WTC11 (cell line): ENCODE data around the gene BAIAP2L2. TPM values are rescaled to one million over a fixed set of nuclear protein-coding genes. Genes with fewer than 3 reads are reported as not detected.

ENCODE experiments used
- ATAC-seq: fragments of 200-7000 bp; cut with Tn5 transposase; 2 replicates; pipeline ENCODE4 v1.10.0; 2021; ENCODE audit warnings: mild to moderate bottlenecking, moderate library complexity
- CTCF ChIA-PET: fragments of 300-600 bp; sonication (Branson Sonifier 250); formaldehyde crosslinking; loops from one replicate; lab custom pipeline; 2021; ENCODE audit warnings: antibody characterized with exemption; lab: Charles Lee
- POLR2A ChIA-PET: fragments of 350-600 bp; sonication (Branson Sonifier 250); formaldehyde crosslinking; loops from one replicate; lab custom pipeline; 2021; ENCODE audit warnings: antibody characterized with exemption; lab: Charles Lee
- DNase-seq: peaks from one replicate; pipeline ENCODE4 v3.0.0; 2021; ENCODE audit warnings: low spot score
- H3K27ac Mint-ChIP-seq: 2 replicates; pipeline ENCODE4 v1.8.0; 2021; ENCODE audit warnings: mixed read lengths
- H3K27me3 Mint-ChIP-seq: 2 replicates; pipeline ENCODE4 v1.8.0; 2021; ENCODE audit warnings: low read depth, mild to moderate bottlenecking, moderate library complexity, mixed read lengths
- H3K36me3 Mint-ChIP-seq: 2 replicates; pipeline ENCODE4 v1.8.0; 2021; ENCODE audit warnings: mixed read lengths
- H3K4me1 Mint-ChIP-seq: 2 replicates; pipeline ENCODE4 v1.8.0; 2022; ENCODE audit warnings: mixed read lengths
- H3K4me3 Mint-ChIP-seq: 2 replicates; pipeline ENCODE4 v1.8.0; 2021; ENCODE audit warnings: mild to moderate bottlenecking, moderate library complexity, mixed read lengths
- H3K9me3 Mint-ChIP-seq: 2 replicates; pipeline ENCODE4 v1.8.0; 2021; ENCODE audit warnings: mixed read lengths
- CREB1 ChIP-seq: sonication (generic); formaldehyde crosslinking; IDR thresholded peaks from 2 replicates; pipeline ENCODE4 v1.8.0; 2023; ENCODE audit warnings: mild to moderate bottlenecking, missing genetic modification reagents
- CTCF ChIP-seq: fragments of 200-600 bp; IDR thresholded peaks from 2 replicates; pipeline ENCODE4 v1.8.0; 2022; ENCODE audit warnings: antibody characterized with exemption
- ETV6 ChIP-seq: sonication (generic); formaldehyde crosslinking; IDR thresholded peaks from 2 replicates; pipeline ENCODE4 v1.8.1; 2022; ENCODE audit warnings: mild to moderate bottlenecking, missing genetic modification reagents
- KAT7 ChIP-seq: sonication (generic); formaldehyde crosslinking; IDR thresholded peaks from 2 replicates; pipeline ENCODE4 v1.8.1; 2023; ENCODE audit warnings: missing genetic modification reagents, mild to moderate bottlenecking, borderline replicate concordance
- NFYB ChIP-seq: sonication (generic); formaldehyde crosslinking; conservative IDR thresholded peaks from 2 replicates; pipeline ENCODE4 v1.8.0; 2022; ENCODE audit warnings: low read depth, missing genetic modification reagents
- PRDM15 ChIP-seq: sonication (generic); formaldehyde crosslinking; IDR thresholded peaks from 2 replicates; pipeline ENCODE4 v1.8.0; 2022; ENCODE audit warnings: missing genetic modification reagents
- SMAD3 ChIP-seq: sonication (generic); formaldehyde crosslinking; IDR thresholded peaks from 2 replicates; pipeline ENCODE4 v1.8.0; 2022; ENCODE audit warnings: missing genetic modification reagents, mild to moderate bottlenecking, borderline replicate concordance
- SMAD4 ChIP-seq: sonication (generic); formaldehyde crosslinking; IDR thresholded peaks from 2 replicates; pipeline ENCODE4 v1.8.0; 2022; ENCODE audit warnings: mild to moderate bottlenecking, missing genetic modification reagents
- TEAD4 ChIP-seq: sonication (generic); formaldehyde crosslinking; IDR thresholded peaks from 2 replicates; pipeline ENCODE4 v1.8.0; 2022; ENCODE audit warnings: mild to moderate bottlenecking, missing genetic modification reagents
- USF2 ChIP-seq: sonication (generic); formaldehyde crosslinking; IDR thresholded peaks from 2 replicates; pipeline ENCODE4 v1.8.1; 2023; ENCODE audit warnings: mild to moderate bottlenecking, missing genetic modification reagents, moderate library complexity
- ZNF232 ChIP-seq: sonication (generic); formaldehyde crosslinking; IDR thresholded peaks from 2 replicates; pipeline ENCODE4 v1.8.0; 2022; ENCODE audit warnings: mild to moderate bottlenecking, missing genetic modification reagents
- ZNF317 ChIP-seq: sonication (generic); formaldehyde crosslinking; IDR thresholded peaks from 2 replicates; pipeline ENCODE4 v1.8.1; 2023; ENCODE audit warnings: low read depth, mild to moderate bottlenecking, moderate library complexity, missing genetic modification reagents, borderline replicate concordance
- total RNA-seq: library from RNA; stranded (reverse); gene quantifications from 3 replicates; pipeline ENCODE4 v1.2.3, GENCODE V29; 2021
- TF ChIP-seq, protein P1 (sequence below): sonication (generic); formaldehyde crosslinking; IDR thresholded peaks from 2 replicates; pipeline ENCODE4 v1.8.1; 2022; ENCODE audit warnings: missing genetic modification reagents, borderline replicate concordance
- TF ChIP-seq, protein P2 (sequence below): sonication (generic); formaldehyde crosslinking; IDR thresholded peaks from 2 replicates; pipeline ENCODE4 v1.8.0; 2023; ENCODE audit warnings: missing genetic modification reagents
- TF ChIP-seq, protein P3 (sequence below): sonication (generic); formaldehyde crosslinking; IDR thresholded peaks from 2 replicates; pipeline ENCODE4 v1.8.0; 2022; ENCODE audit warnings: mild to moderate bottlenecking, missing genetic modification reagents
- TF ChIP-seq, protein P4 (sequence below): fragments of 250-450 bp; sonication (Bioruptor Pico); IDR thresholded peaks from 2 replicates; pipeline ENCODE4 v1.9.0; 2021; ENCODE audit warnings: mild to moderate bottlenecking, borderline replicate concordance

The BAIAP2L2 gene
- total RNA-seq, 1 experiment from 2014 or later = 3.0 TPM

GRCh38 chr22:38068641-38069371 lies 41.7 kb downstream of the BAIAP2L2 start:
- no peaks in the 10 kb centered on the region for H3K27me3 Mint-ChIP-seq
- TF ChIP-seq, protein P1, sequence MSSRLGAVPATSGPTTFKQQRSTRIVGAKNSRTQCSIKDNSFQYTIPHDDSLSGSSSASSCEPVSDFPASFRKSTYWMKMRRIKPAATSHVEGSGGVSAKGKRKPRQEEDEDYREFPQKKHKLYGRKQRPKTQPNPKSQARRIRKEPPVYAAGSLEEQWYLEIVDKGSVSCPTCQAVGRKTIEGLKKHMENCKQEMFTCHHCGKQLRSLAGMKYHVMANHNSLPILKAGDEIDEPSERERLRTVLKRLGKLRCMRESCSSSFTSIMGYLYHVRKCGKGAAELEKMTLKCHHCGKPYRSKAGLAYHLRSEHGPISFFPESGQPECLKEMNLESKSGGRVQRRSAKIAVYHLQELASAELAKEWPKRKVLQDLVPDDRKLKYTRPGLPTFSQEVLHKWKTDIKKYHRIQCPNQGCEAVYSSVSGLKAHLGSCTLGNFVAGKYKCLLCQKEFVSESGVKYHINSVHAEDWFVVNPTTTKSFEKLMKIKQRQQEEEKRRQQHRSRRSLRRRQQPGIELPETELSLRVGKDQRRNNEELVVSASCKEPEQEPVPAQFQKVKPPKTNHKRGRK = no peak
- TF ChIP-seq ETV6 (CRISPR knock-in tag) (no peak), USF2 (CRISPR knock-in tag) (no peak), CREB1 (no peak), TEAD4 (no peak), CTCF (no peak), SMAD4 (CRISPR knock-in tag) (no peak), SMAD3 (no peak), NFYB (no peak), ZNF317 (CRISPR knock-in tag) (no peak), PRDM15 (CRISPR knock-in tag) (no peak), KAT7 (CRISPR knock-in tag) (no peak), ZNF232 (no peak)
- TF ChIP-seq, protein P2, sequence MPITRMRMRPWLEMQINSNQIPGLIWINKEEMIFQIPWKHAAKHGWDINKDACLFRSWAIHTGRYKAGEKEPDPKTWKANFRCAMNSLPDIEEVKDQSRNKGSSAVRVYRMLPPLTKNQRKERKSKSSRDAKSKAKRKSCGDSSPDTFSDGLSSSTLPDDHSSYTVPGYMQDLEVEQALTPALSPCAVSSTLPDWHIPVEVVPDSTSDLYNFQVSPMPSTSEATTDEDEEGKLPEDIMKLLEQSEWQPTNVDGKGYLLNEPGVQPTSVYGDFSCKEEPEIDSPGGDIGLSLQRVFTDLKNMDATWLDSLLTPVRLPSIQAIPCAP (CRISPR knock-in tag) = no peak
- TF ChIP-seq, protein P3, sequence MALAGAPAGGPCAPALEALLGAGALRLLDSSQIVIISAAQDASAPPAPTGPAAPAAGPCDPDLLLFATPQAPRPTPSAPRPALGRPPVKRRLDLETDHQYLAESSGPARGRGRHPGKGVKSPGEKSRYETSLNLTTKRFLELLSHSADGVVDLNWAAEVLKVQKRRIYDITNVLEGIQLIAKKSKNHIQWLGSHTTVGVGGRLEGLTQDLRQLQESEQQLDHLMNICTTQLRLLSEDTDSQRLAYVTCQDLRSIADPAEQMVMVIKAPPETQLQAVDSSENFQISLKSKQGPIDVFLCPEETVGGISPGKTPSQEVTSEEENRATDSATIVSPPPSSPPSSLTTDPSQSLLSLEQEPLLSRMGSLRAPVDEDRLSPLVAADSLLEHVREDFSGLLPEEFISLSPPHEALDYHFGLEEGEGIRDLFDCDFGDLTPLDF (CRISPR knock-in tag) = no peak
- TF ChIP-seq, protein P4, sequence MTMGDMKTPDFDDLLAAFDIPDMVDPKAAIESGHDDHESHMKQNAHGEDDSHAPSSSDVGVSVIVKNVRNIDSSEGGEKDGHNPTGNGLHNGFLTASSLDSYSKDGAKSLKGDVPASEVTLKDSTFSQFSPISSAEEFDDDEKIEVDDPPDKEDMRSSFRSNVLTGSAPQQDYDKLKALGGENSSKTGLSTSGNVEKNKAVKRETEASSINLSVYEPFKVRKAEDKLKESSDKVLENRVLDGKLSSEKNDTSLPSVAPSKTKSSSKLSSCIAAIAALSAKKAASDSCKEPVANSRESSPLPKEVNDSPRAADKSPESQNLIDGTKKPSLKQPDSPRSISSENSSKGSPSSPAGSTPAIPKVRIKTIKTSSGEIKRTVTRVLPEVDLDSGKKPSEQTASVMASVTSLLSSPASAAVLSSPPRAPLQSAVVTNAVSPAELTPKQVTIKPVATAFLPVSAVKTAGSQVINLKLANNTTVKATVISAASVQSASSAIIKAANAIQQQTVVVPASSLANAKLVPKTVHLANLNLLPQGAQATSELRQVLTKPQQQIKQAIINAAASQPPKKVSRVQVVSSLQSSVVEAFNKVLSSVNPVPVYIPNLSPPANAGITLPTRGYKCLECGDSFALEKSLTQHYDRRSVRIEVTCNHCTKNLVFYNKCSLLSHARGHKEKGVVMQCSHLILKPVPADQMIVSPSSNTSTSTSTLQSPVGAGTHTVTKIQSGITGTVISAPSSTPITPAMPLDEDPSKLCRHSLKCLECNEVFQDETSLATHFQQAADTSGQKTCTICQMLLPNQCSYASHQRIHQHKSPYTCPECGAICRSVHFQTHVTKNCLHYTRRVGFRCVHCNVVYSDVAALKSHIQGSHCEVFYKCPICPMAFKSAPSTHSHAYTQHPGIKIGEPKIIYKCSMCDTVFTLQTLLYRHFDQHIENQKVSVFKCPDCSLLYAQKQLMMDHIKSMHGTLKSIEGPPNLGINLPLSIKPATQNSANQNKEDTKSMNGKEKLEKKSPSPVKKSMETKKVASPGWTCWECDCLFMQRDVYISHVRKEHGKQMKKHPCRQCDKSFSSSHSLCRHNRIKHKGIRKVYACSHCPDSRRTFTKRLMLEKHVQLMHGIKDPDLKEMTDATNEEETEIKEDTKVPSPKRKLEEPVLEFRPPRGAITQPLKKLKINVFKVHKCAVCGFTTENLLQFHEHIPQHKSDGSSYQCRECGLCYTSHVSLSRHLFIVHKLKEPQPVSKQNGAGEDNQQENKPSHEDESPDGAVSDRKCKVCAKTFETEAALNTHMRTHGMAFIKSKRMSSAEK = no peak
- TF ChIP-seq, all 79 proteins: peak for 0
- DNase-seq (no peak), ATAC-seq (no peak)
- ChIA-PET CTCF (interaction anchor here (0.9 to 6.4 kb wide), 6 partner anchors 12 to 164 kb away, joined by 3 to 44 read pairs (median 8); no protein-coding TSS in a partner anchor), POLR2A (interaction anchor here (1.1 kb wide), 3 partner anchors 12 to 113 kb away, joined by 3 to 5 read pairs (median 4); partner anchors contain the start of gene PICK1)
- Mint-ChIP-seq H3K36me3 (peaks cover 15% of the 10 kb centered on the region), H3K4me3 (no peak overlapping the region), H3K27ac (no peak overlapping the region), H3K9me3 (no peaks in the 10 kb centered on the region), H3K4me1 (no peaks in the 10 kb centered on the region)
